ENCODE data around the gene SYNE1.
A peak's percentile ranks its signal among the peaks of the same experiment; 100 is the strongest.
"Not testable (repeated sequence)": the region's sequence is repeated elsewhere in the genome, so short reads cannot be mapped to it uniquely, and the experiment has no call there.

Gene SYNE1

GRCh38 chr6:152147269-152147668, 489.9 kb downstream of the SYNE1 start:
- Mint-ChIP-seq H3K27ac (peak overlapping the region in 2 of 3 experiments; percentile 14 to 49), H3K9me3 (no peaks in the 10 kb centered on the region), H3K27me3 (ENCODE audit: low read depth) (no peaks in the 10 kb centered on the region), H3K36me3 (ENCODE audit: low read depth) (peaks cover 68% of the 10 kb centered on the region), H3K4me3 (no peak overlapping the region), H3K4me1 (peaks cover 41% of the 10 kb centered on the region)
- TF ChIP-seq CTCF (IDR thresholded peaks at IDR 0.05; ENCODE audit: unreplicated experiment in 3 of 3) = no peak

- Mint-ChIP-seq H3K27ac (peak overlapping the region in 2 of 3 experiments; percentile 14 to 30), H3K27me3 (ENCODE audit: low read depth) (no peaks in the 10 kb centered on the region), H3K4me1 (peaks cover 35% of the 10 kb centered on the region), H3K36me3 (ENCODE audit: low read depth) (peaks cover 59% of the 10 kb centered on the region), H3K4me3 (no peak overlapping the region), H3K9me3 (no peaks in the 10 kb centered on the region)
- TF ChIP-seq CTCF (IDR thresholded peaks at IDR 0.05; ENCODE audit: unreplicated experiment in 3 of 3) = no peak
Measured at GRCh38 chr6:152146385-152146784, 490.8 kb downstream of the SYNE1 start.

GRCh38 chr6:152143359-152143758, 493.8 kb downstream of the SYNE1 start:
- Mint-ChIP-seq H3K4me1 (peaks cover 35% of the 10 kb centered on the region), H3K27me3 (ENCODE audit: low read depth) (no peaks in the 10 kb centered on the region), H3K9me3 (no peaks in the 10 kb centered on the region), H3K27ac (peak overlapping the region in 2 of 3 experiments; percentile 50 to 62), H3K4me3 (no peak overlapping the region), H3K36me3 (ENCODE audit: low read depth) (peaks cover 57% of the 10 kb centered on the region)
- TF ChIP-seq CTCF (IDR thresholded peaks at IDR 0.05; ENCODE audit: unreplicated experiment in 3 of 3) = no peak

GRCh38 chr6:152142105-152142504, 495.1 kb downstream of the SYNE1 start:
- no peaks in the 10 kb centered on the region for H3K27me3 Mint-ChIP-seq (ENCODE audit: low read depth)
- peaks cover 35% of the 10 kb centered on the region for H3K4me1 Mint-ChIP-seq
- H3K4me3 Mint-ChIP-seq = no peak overlapping the region
- no peak overlapping the region for H3K27ac Mint-ChIP-seq
- H3K36me3 Mint-ChIP-seq (ENCODE audit: low read depth) = peaks cover 58% of the 10 kb centered on the region
- TF ChIP-seq CTCF (IDR thresholded peaks at IDR 0.05; ENCODE audit: unreplicated experiment in 3 of 3) = no peak
- H3K9me3 Mint-ChIP-seq = no peaks in the 10 kb centered on the region

GRCh38 chr6:152138344-152138743, 498.8 kb downstream of the SYNE1 start:
- not testable (repeated sequence) for H3K4me1 Mint-ChIP-seq; H3K4me3 Mint-ChIP-seq; H3K9me3 Mint-ChIP-seq; H3K27ac Mint-ChIP-seq; H3K27me3 Mint-ChIP-seq (ENCODE audit: low read depth)
- peaks cover 67% of the 10 kb centered on the region for H3K36me3 Mint-ChIP-seq (ENCODE audit: low read depth)

- Mint-ChIP-seq H3K9me3 (no peaks in the 10 kb centered on the region), H3K27me3 (ENCODE audit: low read depth) (no peaks in the 10 kb centered on the region), H3K4me3 (no peak overlapping the region), H3K4me1 (no peaks in the 10 kb centered on the region), H3K36me3 (ENCODE audit: low read depth) (peaks cover 76% of the 10 kb centered on the region), H3K27ac (no peak overlapping the region)
- no peak for TF ChIP-seq CTCF (IDR thresholded peaks at IDR 0.05; ENCODE audit: unreplicated experiment in 3 of 3)
Measured at GRCh38 chr6:152136449-152136825, 500.7 kb downstream of the SYNE1 start.
